MG63 (cell line): Measurements from ENCODE around the gene KPNA1. TPM values are rescaled to one million over a fixed set of nuclear protein-coding genes. Genes with fewer than 3 reads are reported as not detected.

Experiments used
- DNase-seq: peaks from one replicate; pipeline ENCODE4 v3.0.0-alpha.2; 2020
- H3K27me3 ChIP-seq: fragments of 250-450 bp; sonication (Bioruptor Pico); 2 replicates; pipeline ENCODE4 v1.5.1; 2020; ENCODE audit warnings: mild to moderate bottlenecking, moderate library complexity
- H3K36me3 ChIP-seq: fragments of 250-450 bp; sonication (Bioruptor Pico); 2 replicates; pipeline ENCODE4 v1.5.1; 2020; ENCODE audit warnings: mild to moderate bottlenecking, moderate library complexity
- H3K4me3 ChIP-seq: fragments of 250-450 bp; sonication (Bioruptor Pico); 2 replicates; pipeline ENCODE4 v1.5.1; 2020; ENCODE audit warnings: mild to moderate bottlenecking, moderate library complexity
- H3K9me3 ChIP-seq: fragments of 250-450 bp; sonication (Bioruptor Pico); 2 replicates; pipeline ENCODE4 v1.5.1; 2020; ENCODE audit warnings: mild to moderate bottlenecking, moderate library complexity
- total RNA-seq: library from RNA; depleted of rRNA; stranded (reverse); fragments of >200 nt; shearing (Covaris generic); gene quantifications from 2 replicates; pipeline ENCODE4 v1.2.3, GENCODE V29; 2014; ENCODE audit warnings: low replicate concordance

KPNA1 gene
- total RNA-seq, 1 experiment from 2014 or later, result 126 TPM

DNA sequence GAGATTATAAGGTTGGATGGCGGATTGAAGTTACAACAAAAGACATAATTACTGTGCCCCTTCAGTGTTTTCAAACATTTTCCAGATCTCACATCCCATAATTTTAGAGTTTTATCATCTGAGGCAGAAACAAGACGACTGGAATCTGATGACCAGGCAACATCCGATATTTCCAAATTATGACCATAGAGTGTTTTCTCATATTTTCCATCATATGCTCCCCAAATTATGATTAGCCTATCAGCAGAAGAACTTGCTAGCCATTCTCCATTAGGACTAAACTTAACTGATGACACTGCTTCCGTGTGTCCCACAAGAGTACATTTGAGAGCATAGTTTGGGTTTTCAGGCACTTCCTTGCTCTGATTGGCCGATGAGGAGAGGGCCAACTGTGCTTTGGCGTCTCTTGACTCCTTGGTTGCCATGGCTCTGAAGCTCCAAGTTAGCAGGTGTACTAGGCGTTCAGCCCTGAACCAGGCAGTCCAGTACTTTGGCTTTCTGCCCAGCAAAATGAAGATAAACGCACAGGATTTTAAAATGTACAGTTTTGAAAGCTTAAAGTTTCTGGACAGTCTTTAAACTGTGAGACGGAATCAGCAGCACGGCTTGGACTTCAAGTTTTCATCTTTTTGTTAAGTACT, 99.5 kb downstream of the KPNA1 start:
- Histone ChIP-seq H3K27me3 (no peaks in the 10 kb centered on the region), H3K9me3 (peaks cover 2% of the 10 kb centered on the region; the same call in 1 of the 2 replicates), H3K36me3 (peaks cover 27% of the 10 kb centered on the region), H3K4me3 (peak overlapping the region; percentile 97)
- DNase-seq, result peak; percentile 39

DNA sequence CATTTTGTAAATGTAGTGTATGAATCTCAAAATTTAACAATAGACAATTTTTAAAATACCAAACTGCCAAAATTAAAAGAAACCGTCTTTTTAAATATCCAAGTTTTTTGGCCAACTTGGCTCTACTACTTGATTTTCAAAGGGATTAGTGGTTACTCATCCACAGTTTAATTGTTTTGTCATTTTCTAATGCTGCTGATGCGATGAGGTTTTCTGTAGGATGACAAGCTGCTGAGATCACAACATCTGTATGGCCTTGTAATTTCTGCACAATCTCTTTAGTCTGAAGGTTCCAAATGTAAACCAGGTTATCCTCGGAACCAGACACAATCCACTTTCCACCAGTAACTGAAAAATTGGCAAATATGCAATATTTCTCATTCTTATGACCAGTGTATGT, 100.3 kb downstream of the KPNA1 start:
- Histone ChIP-seq H3K9me3 (peaks cover 2% of the 10 kb centered on the region; the same call in 1 of the 2 replicates), H3K27me3 (no peaks in the 10 kb centered on the region), H3K4me3 (no peak overlapping the region), H3K36me3 (peaks cover 35% of the 10 kb centered on the region)
- DNase-seq, result no peak

DNA sequence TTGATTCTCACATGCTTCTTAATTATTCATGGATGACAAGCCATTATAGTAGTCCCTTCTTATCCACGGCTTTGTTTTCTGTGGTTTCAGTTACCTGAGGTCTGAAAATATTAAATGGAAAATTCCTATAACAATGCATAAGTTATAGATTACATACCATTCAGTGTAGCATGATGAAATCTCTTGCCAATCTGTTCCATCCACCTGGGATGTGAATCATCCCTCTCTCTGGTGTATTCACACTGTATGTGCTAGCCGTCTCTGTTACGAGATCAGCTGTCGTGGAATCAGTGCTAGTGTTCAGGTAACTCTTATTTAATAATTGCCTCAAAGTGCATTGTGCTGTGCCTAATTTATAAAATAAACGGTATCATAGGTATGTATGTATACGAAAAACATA, 104.1 kb downstream of the KPNA1 start:
- Histone ChIP-seq H3K27me3 (no peaks in the 10 kb centered on the region), H3K4me3 (no peak overlapping the region), H3K9me3 (no peaks in the 10 kb centered on the region), H3K36me3 (peaks cover 44% of the 10 kb centered on the region)
- no peak for DNase-seq

DNA sequence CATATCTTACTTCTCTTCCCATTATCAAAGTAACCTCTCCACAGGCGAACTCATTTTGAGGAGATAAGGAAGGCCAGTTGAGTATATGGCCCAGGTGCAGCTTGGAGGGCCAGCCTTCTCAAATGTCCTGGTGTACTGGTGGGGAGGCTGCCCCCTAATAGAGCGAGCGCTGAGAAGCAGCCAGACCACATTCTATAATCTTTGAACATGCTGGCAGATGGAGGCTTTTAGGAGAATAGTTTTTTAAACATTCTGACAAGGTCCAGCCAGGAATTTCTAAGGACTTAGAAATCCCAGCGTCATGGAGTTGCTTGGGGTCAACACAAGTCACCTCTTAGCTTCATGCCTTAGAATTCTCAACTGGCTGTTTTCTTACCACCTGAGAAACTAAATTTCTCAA, 104.6 kb downstream of the KPNA1 start:
- peaks cover 44% of the 10 kb centered on the region for H3K36me3 ChIP-seq
- no peak for DNase-seq

DNA sequence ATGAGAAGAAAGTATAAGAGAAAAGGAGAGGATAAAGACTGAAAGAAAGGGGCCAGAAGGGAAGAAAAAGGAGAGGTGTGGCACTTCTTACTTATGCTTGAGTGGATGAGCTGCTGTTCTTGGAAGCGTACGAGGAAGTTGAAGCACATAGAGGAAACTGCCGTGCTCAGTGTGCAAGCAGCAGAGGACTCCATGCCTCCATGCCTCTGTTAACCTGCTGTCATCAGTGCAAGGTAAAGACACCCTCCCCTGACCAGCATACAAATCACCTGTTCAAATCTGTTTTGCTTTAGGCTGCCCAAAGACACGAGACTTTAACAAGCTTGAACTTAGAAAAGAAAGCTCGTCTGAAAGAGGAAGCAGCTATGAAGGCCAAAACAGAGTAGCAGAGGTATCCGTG, 105.3 kb downstream of the KPNA1 start:
- DNase-seq, result no peak

More for the DNA sequence above, 104.6 kb downstream of the KPNA1 start:
- no peak overlapping the region for H3K4me3 ChIP-seq
- H3K27me3 ChIP-seq, result no peaks in the 10 kb centered on the region
- no peaks in the 10 kb centered on the region for H3K9me3 ChIP-seq

DNA sequence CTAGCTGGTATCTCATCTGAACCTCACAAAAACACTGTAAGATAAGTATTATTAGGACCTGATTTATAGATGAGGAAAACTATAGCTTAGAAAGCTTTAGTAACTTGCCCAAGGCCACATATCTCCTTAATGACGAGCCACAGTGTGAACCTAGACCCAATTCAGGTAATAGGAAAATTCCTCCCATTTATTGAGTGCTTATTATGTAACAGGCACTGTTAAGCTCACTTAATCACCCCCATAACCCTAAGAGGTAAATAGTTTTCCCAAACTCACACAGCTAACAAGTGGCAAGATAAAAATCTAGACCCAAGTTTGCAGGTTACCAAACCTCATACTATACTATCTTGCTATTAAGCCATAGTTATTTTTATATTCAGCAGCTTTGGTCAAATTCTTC, 106.8 kb downstream of the KPNA1 start:
- DNase-seq, result no peak
- Histone ChIP-seq H3K9me3 (no peaks in the 10 kb centered on the region), H3K4me3 (no peak overlapping the region), H3K36me3 (peaks cover 44% of the 10 kb centered on the region), H3K27me3 (no peaks in the 10 kb centered on the region)

More for the DNA sequence above, 105.3 kb downstream of the KPNA1 start:
- Histone ChIP-seq H3K27me3 (no peaks in the 10 kb centered on the region), H3K9me3 (no peaks in the 10 kb centered on the region), H3K36me3 (peaks cover 44% of the 10 kb centered on the region), H3K4me3 (no peak overlapping the region)

DNA sequence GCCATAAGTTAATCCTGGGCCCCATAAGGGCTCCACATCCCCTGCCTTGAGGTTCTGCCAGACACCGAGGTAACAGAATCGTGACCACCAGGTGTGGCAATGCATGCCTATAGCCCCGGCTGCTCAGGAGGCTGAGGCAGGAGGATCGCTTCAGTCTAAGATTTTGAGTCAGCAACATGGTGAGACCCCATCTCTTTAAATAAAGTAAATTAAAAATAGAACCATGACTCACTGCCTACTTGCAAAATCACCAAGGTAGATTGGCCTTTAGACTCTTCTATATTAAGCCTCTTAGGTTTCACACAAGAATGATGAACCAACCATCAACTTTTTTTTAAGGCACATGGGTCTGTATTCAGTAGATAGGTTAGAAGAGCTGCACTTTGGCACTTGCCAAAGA, 108.5 kb downstream of the KPNA1 start:
- Histone ChIP-seq H3K27me3 (no peaks in the 10 kb centered on the region), H3K36me3 (peaks cover 30% of the 10 kb centered on the region), H3K4me3 (no peak overlapping the region), H3K9me3 (no peaks in the 10 kb centered on the region)
- DNase-seq, result no peak

DNA sequence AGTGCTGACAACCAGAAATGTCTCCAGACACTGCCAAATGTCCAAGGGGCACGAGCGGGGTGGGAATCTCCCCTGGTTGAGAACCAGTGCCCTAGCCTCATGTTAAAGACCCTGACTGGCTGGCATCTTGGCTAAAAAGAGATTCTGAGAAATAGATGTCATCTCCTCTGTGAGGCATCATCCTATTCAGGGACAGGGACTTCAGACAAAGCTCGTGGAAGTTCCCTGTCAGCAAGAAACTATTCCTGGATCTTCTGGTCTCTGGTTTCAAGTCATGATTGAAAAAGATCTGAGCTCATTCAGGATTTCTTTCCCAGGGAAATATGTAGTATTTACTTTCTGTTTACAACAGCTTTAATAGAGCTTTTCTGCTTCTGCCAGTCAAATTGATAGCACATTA, 109.7 kb downstream of the KPNA1 start:
- Histone ChIP-seq H3K4me3 (no peak overlapping the region), H3K9me3 (no peaks in the 10 kb centered on the region), H3K36me3 (peaks cover 20% of the 10 kb centered on the region), H3K27me3 (no peaks in the 10 kb centered on the region)
- DNase-seq, result no peak

DNA sequence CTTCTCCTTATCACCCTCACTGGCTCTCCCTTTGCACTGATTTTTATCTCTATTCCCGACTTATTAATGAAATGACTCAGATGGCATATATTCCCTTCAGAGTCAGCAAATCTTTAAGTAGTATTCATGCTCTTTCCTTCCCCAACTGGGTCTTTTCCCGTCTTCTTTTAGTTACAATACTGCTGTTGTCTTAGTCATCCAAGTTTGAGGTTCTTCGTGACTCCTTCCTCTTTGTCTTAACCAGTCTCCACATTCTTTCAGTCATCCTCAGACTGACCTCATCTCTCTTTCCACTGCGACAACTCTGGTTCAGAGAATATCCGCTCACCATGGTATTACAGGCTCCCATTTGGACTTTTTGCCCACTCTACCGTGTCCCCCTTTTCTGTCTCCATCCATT, 111.2 kb downstream of the KPNA1 start:
- Histone ChIP-seq H3K9me3 (no peaks in the 10 kb centered on the region), H3K4me3 (no peak overlapping the region), H3K27me3 (no peaks in the 10 kb centered on the region), H3K36me3 (peaks cover 14% of the 10 kb centered on the region)
- DNase-seq, result no peak

DNA sequence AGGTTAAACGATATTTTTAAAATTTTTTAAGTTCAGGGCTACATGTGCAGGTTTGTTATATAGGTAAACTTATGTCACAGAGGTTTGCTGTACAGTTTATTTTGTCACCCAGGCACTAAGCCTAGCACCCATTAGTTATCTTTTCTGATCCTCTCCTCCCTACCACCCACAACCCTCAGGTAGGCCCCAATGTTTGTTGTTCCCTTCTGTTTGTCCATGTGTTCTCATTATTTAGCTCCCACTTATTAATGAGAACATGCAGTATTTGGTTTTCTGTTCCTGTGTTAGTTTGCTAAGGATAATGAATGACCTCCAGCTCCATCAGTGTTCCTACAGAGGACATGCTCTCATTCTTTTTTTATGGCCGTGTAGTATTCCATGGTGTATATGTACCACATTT, 115.8 kb downstream of the KPNA1 start:
- H3K4me3 ChIP-seq, result no peak overlapping the region
- H3K9me3 ChIP-seq, result no peaks in the 10 kb centered on the region
- H3K36me3 ChIP-seq, result no peaks in the 10 kb centered on the region; the same call in none of the 2 replicates
- 0 out of 2 replicates have a peak, but pooled peaks cover 2% of the 10 kb centered on the region for H3K27me3 ChIP-seq
- no peak for DNase-seq

DNA sequence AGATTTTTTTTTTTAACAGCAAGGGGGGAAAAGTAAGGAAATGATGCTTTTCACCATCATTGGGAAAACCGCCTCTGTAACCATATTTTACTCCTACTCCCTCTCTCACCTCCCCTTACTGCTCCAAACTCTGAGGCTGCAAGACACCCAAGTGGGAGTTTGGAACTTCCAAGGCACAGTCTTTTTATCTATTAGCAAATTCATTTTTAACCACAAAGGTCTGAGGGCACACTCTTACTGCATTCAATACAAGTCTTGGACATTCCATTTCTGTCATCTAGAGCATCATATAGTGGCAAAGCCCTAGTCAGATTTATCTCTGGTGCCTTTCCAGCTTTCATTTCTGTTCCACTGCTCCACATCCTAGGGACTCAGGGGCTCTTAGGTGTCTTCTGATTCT, 117.5 kb downstream of the KPNA1 start:
- no peaks in the 10 kb centered on the region; the same call in 1 of the 2 replicates for H3K36me3 ChIP-seq
- H3K9me3 ChIP-seq, result no peaks in the 10 kb centered on the region
- no peak overlapping the region for H3K4me3 ChIP-seq
- DNase-seq, result no peak
- H3K27me3 ChIP-seq, result 0 out of 2 replicates have a peak, but pooled peaks cover 2% of the 10 kb centered on the region

DNA sequence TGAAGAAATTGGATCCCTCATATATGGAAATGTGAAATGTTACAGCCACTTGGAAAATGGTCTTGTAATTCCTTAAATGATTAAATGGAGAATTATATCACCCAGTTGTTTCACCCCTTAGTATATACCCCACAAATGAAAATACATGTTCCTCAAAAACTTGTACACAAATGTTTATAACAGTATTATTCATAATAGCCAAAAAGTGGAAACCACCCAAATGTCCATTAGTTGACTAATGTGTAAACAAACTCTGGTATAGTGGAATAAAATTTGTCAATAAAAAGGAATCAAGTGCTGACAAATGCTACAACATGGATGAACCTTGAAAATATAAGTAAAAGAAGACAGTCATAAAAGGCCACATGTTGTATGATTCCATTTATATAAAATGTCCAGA, 118.2 kb downstream of the KPNA1 start:
- H3K27me3 ChIP-seq, result 0 out of 2 replicates have a peak, but pooled peaks cover 2% of the 10 kb centered on the region
- no peak overlapping the region for H3K4me3 ChIP-seq
- no peaks in the 10 kb centered on the region for H3K9me3 ChIP-seq
- DNase-seq, result no peak
- no peaks in the 10 kb centered on the region; the same call in 1 of the 2 replicates for H3K36me3 ChIP-seq

DNA sequence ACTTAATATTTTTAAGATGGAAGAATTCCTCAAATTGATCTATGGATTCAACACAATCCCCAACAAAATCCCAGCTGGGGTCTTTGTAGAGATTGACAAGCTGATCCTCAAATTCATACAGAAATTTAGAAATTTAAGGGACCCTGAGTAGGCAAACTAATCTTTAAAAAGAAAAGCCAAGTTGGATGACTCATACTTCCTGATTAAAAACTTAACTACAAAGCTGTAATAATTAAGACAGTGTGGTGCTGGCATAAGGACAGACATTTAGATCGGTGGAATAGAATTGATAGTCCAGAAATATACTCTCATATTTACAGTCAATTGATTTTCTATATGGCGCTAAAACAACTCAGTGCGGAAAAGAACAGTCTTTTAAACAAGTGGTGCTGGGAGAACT, 119.2 kb downstream of the KPNA1 start:
- H3K4me3 ChIP-seq, result no peak overlapping the region
- H3K36me3 ChIP-seq, result no peaks in the 10 kb centered on the region; the same call in 1 of the 2 replicates
- 0 out of 2 replicates have a peak, but pooled peaks cover 2% of the 10 kb centered on the region for H3K27me3 ChIP-seq
- no peaks in the 10 kb centered on the region for H3K9me3 ChIP-seq
- no peak for DNase-seq

DNA sequence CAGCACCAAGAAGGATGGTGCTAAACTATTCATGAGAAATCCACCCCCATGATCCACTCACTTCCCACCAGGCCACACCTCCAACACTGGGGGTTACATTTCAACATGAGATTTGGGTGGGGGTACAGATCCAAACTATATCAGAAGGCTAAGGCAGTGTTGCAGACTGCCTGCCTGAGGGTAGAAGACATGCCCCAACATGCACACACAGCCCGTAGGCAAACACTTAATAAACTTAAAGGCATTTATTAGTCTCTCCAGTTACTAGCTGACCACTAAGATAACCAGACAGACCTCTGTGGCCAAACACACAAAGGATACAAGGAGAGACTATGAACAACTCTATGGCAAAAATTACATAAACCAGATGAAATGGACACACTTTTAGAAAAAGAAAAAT, 120.6 kb downstream of the KPNA1 start:
- H3K4me3 ChIP-seq, result no peak overlapping the region
- H3K9me3 ChIP-seq, result no peaks in the 10 kb centered on the region
- H3K27me3 ChIP-seq, result 0 out of 2 replicates have a peak, but pooled peaks cover 2% of the 10 kb centered on the region
- no peak for DNase-seq
- H3K36me3 ChIP-seq, result no peaks in the 10 kb centered on the region; the same call in 1 of the 2 replicates

DNA sequence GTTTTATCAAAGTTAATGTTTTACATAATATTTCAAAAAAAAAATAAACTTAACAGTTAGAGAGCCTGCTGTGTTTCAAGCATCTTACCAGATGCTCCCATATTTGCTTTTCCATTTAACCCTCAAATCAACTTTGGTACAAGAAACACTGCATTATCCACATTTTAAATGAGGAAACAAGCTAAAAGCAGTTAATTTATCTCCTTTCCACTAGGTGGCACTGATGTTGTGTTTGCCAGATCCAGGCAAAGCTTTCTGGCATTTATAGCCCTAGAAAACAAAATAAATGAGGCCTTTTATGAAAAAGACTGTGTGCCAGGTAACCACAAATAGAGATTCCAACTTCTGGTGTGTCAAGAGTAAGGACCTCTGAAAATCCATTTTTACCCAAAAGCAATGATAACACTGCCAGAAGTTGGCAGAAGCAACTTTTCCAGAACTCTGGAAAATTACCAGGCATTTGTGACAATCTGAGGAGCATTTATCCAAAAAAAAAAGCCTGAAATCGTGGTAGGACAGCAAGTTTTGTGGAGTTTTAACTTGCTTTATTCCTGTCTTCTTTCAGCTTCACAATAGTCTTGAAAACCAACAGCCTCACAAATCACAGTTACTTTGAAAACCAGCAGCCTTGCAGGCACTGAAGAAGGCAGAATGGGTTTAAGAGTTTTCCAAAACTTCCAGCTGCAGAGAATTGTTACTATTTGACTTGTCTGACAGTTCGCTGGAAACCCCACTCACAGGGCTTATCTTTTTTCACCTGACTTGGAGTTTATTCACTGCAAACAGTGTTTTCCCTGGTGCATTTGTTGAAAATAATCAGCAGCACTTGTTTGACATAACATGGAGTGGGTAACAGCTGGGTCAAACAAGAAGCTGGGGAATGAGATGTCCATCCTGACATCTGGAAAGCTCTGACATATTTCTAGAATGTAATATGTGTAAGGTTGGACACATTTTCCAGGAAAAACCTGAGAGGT, 121.6 kb downstream of the KPNA1 start:
- Histone ChIP-seq H3K36me3 (no peaks in the 10 kb centered on the region; the same call in 1 of the 2 replicates), H3K27me3 (0 out of 2 replicates have a peak, but pooled peaks cover 2% of the 10 kb centered on the region)
- DNase-seq, result no peak

DNA sequence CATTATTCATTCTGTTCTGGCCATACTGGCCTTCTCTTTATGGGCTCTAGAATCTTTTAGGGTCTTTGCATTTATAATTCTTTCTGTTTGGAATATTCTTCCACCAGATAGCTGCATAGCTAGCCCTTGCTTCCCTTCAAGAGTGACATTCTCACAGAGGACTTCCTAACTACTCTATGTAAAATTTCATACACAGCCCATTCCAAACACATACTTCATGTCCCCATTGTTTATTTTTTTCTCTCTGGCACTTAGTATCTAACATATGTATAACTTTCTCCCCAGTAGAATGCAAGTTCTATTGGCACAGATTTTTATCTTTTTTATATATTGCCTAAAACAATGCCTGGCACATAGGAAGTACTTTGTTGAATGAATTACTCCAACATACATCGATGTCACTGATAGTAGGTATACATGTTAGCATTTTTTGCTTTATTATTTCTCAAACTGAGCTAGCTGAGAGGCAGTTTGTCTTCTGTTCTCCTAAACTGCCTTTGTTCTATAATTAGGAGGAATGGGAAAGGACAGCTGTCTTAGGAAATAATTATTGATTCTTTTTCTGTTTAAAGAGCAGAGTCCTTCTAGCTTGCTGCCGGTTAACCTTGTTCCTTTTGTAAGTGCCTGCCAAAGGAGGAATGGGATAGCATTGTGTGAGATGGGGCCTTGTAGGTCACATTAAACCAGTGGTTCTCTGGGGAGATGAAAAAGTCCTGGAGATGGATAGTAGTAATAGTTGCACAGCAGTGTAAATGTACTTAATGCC, 122.9 kb downstream of the KPNA1 start:
- peaks cover 2% of the 10 kb centered on the region; the same call in 1 of the 2 replicates for H3K36me3 ChIP-seq
- no peaks in the 10 kb centered on the region for H3K9me3 ChIP-seq
- no peak for DNase-seq
- H3K27me3 ChIP-seq, result no peaks in the 10 kb centered on the region
- H3K4me3 ChIP-seq, result no peak overlapping the region

More for the DNA sequence above, 121.6 kb downstream of the KPNA1 start:
- no peaks in the 10 kb centered on the region for H3K9me3 ChIP-seq
- H3K4me3 ChIP-seq, result no peak overlapping the region
